GM12878 (cell line): ENCODE measurements around the gene GLYAT.

ENCODE experiments used
- CBX3 ChIP-seq: fragments of 200-600 bp; sonication (generic); IDR thresholded peaks from 2 replicates; pipeline ENCODE4 v1.6.1; 2016; ENCODE audit warnings: low read depth, borderline replicate concordance
- EP300 ChIP-seq, 2 experiments: fragments of 150-350 bp in 1 of 2; IDR thresholded peaks; 2 replicates each; pipeline ENCODE4 v1.6.1; 2011 to 2012; ENCODE audit warnings: low read depth in 2 of 2, low read length in 2 of 2, borderline replicate concordance in 1 of 2, improper control_type of control experiment in 1 of 2, inconsistent platforms in 1 of 2; ENCODE audit not compliant: control insufficient read depth in 1 of 2
- SMC3 ChIP-seq: IDR thresholded peaks from 2 replicates; pipeline ENCODE4 v1.6.1; 2011; ENCODE audit warnings: low read length, improper control_type of control experiment, borderline replicate concordance

- no peak for TF ChIP-seq SMC3
- no peak for TF ChIP-seq CBX3
- no peak for TF ChIP-seq EP300 (IDR thresholded peaks at IDR 0.05; ENCODE audit: borderline replicate concordance in 1 of 2, control insufficient read depth in 1 of 2, low read depth in 2 of 2, low read length in 2 of 2)
Observed at GRCh38 chr11:58685973-58686722, 45.6 kb downstream of the GLYAT start.
